GM18499 (cell line): ENCODE measurements around the gene RRP1B.
"Not testable (repeated sequence)": the region's sequence is repeated elsewhere in the genome, so short reads cannot be mapped to it uniquely, and the experiment has no call there.

ENCODE experiments used
- ATAC-seq: cut with Tn5 transposase; IDR thresholded peaks from one replicate; pipeline ENCODE4 v1.9.1; 2021; ENCODE audit warnings: moderate number of reproducible peaks; ENCODE audit not compliant: insufficient read depth, unreplicated experiment

Gene RRP1B

GRCh38 chr21:43667191-43667904 is 8.0 kb downstream of the RRP1B start:
- ATAC-seq, result no peak

GRCh38 chr21:43669828-43670605 is 10.7 kb downstream of the RRP1B start:
- no peak for ATAC-seq

- ATAC-seq, result no peak
Measured at GRCh38 chr21:43675871-43676270, 16.5 kb downstream of the RRP1B start.

GRCh38 chr21:43676391-43676790 is 17.0 kb downstream of the RRP1B start:
- ATAC-seq, result no peak

GRCh38 chr21:43679951-43680350 is 20.6 kb downstream of the RRP1B start:
- ATAC-seq, result no peak

GRCh38 chr21:43680421-43680820 is 21.1 kb downstream of the RRP1B start:
- not testable (repeated sequence) for ATAC-seq

GRCh38 chr21:43681650-43682049 is 22.3 kb downstream of the RRP1B start:
- ATAC-seq, result no peak

GRCh38 chr21:43684424-43684823 is 25.1 kb downstream of the RRP1B start:
- no peak for ATAC-seq

GRCh38 chr21:43686811-43687565 is 27.6 kb downstream of the RRP1B start:
- ATAC-seq, result no peak

- ATAC-seq, result no peak
Measured at GRCh38 chr21:43687566-43688399, 28.4 kb downstream of the RRP1B start.

- no peak for ATAC-seq
Measured at GRCh38 chr21:43688906-43689305, 29.5 kb downstream of the RRP1B start.

GRCh38 chr21:43689556-43690337 is 30.4 kb downstream of the RRP1B start:
- ATAC-seq, result no peak

GRCh38 chr21:43690346-43690745 is 31.0 kb downstream of the RRP1B start:
- ATAC-seq, result no peak

GRCh38 chr21:43691086-43691795 is 31.9 kb downstream of the RRP1B start:
- no peak for ATAC-seq

GRCh38 chr21:43691801-43692200 is 32.4 kb downstream of the RRP1B start:
- no peak for ATAC-seq

- no peak for ATAC-seq
Measured at GRCh38 chr21:43692949-43693348, 33.6 kb downstream of the RRP1B start.

GRCh38 chr21:43693981-43694380 is 34.6 kb downstream of the RRP1B start:
- no peak for ATAC-seq

- ATAC-seq, result no peak
Measured at GRCh38 chr21:43694437-43695079, 35.2 kb downstream of the RRP1B start.
